ENCODE data around the gene GJD3. TPM values are rescaled to one million over a fixed set of nuclear protein-coding genes. Genes with fewer than 3 reads are reported as not detected.
A peak's percentile ranks its signal among the peaks of the same experiment; 100 is the strongest.

GJD3 gene
- total and polyA plus RNA-seq, 8 donors: 0.55 to 1.2 TPM; not detected in 6

DNA sequence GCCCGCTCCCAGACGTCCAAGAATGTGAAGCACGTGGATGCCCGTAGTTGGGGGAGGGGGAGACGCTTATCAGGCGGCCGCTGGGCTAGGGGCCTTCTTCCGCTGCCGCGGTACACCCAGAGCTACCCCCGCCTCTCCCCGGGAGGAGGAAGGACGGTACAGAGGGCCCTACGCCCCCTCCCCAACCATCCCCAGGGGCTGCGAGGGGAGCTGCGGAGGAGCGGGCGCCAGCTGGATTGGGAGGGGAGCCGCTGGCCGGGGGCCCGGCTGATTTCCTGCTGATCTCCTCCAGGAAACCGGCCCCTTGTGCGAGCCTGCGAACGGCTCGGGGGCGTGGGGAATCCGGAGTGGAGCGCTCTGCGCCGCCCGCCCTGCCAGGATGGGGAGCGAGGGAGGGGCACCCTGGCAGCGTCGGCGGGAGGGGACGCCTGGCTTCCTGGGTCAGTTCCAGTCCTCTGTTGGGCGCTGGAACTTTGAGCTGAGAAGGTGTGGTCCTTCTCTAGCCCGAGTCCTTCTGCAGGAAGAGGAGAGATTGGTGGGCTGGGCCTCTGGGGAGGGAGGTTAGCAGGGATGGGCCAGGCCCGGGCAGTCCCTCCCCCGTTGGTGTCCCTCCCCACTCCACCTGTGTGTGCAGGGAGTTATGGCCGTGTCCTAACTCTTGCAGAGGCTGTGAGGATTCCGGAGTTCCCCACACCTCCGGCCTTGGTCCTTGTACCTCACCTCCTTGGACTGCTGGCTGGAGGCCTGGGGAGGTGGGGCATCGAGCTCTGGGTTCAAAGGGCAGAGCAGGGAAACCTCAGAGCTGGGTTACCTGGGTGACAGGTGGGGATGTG, 19.2 kb downstream of the GJD3 start:
- Histone ChIP-seq H3K4me3 (peak overlapping the region; percentile 68 to 83 (median 78)), H3K27ac (peak overlapping the region; percentile 77 to 98 (median 89)), H3K4me1 (peaks cover 78 to 88% (median 87%) of the 10 kb centered on the region in 4 donors), H3K9me3 (no peaks in the 10 kb centered on the region), H3K27me3 (no peaks in the 10 kb centered on the region), H3K36me3 (peaks cover 0 to 22% (median 14%) of the 10 kb centered on the region in 4 donors)
- TF ChIP-seq POLR2AphosphoS5 (IDR thresholded peaks at IDR 0.05) (peak; percentile 21 to 67 (median 60)), POLR2A (IDR thresholded peaks at IDR 0.05) (no peak), EP300 (IDR thresholded peaks at IDR 0.05) (no peak)
- TF ChIP-seq, protein P1, sequence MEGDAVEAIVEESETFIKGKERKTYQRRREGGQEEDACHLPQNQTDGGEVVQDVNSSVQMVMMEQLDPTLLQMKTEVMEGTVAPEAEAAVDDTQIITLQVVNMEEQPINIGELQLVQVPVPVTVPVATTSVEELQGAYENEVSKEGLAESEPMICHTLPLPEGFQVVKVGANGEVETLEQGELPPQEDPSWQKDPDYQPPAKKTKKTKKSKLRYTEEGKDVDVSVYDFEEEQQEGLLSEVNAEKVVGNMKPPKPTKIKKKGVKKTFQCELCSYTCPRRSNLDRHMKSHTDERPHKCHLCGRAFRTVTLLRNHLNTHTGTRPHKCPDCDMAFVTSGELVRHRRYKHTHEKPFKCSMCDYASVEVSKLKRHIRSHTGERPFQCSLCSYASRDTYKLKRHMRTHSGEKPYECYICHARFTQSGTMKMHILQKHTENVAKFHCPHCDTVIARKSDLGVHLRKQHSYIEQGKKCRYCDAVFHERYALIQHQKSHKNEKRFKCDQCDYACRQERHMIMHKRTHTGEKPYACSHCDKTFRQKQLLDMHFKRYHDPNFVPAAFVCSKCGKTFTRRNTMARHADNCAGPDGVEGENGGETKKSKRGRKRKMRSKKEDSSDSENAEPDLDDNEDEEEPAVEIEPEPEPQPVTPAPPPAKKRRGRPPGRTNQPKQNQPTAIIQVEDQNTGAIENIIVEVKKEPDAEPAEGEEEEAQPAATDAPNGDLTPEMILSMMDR (IDR thresholded peaks at IDR 0.05): no peak
- intact Hi-C loops (cut with DNase I; ENCODE audit: low total_unique reads): no loop called here
- peak; percentile 70 to 93 for DNase-seq
- 1 to 4% (median 3%) methylated on average over 20 to 45 of the region's 45 CpGs for WGBS, 5 donors

DNA sequence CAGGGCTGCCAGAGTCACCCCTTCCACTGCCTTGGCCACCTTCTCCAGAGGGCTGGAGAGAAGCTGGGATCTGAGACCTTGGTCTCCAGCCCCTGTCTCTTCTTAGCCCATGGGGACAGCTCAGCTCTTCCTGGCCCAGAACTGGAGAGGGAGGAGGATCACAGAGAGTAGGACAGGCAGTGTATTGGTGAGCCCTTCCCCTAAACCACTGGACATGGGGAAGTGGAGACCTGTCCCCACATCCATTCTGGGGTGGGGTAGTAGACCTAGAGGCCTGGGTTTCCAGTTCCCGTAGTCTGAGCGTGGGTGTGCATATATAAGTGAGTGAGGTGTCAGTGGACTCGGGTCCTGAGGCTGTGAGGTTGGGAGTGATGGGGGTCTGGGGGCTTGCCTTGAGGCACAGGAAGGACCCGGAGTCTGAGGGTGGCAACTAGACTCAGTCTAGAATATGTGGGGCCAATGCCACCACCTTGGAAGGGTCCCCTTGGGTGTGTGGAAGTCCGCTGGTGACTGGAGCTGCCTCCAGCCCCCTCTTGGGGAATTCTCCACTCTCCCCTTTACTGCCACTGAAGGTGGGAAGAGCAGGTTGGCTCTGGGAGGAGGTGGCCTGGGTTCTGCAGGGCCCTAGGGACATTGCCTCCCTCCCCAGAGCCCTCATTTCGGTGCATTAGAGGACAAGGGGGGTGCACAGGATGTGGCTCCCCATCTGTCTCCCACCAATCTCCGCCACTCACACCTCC, 19.9 kb downstream of the GJD3 start:
- TF ChIP-seq POLR2A (IDR thresholded peaks at IDR 0.05) (no peak), POLR2AphosphoS5 (IDR thresholded peaks at IDR 0.05) (no peak), EP300 (IDR thresholded peaks at IDR 0.05) (no peak)
- TF ChIP-seq, protein P1 (IDR thresholded peaks at IDR 0.05): no peak
- Histone ChIP-seq H3K27me3 (no peaks in the 10 kb centered on the region), H3K36me3 (peaks cover 0 to 15% (median 9%) of the 10 kb centered on the region in 4 donors), H3K4me1 (peaks cover 78 to 88% (median 87%) of the 10 kb centered on the region in 4 donors), H3K27ac (peak overlapping the region; percentile 77 to 98 (median 89)), H3K9me3 (no peaks in the 10 kb centered on the region), H3K4me3 (peak overlapping the region; percentile 68 to 83 (median 78))
- intact Hi-C loops (cut with DNase I; ENCODE audit: low total_unique reads): no loop called here
- WGBS, 5 donors: 35 to 50% (median 41%) methylated on average over 6 to 7 of the region's 7 CpGs
- peak in 1 of 2 donors; percentile 40 for DNase-seq

DNA sequence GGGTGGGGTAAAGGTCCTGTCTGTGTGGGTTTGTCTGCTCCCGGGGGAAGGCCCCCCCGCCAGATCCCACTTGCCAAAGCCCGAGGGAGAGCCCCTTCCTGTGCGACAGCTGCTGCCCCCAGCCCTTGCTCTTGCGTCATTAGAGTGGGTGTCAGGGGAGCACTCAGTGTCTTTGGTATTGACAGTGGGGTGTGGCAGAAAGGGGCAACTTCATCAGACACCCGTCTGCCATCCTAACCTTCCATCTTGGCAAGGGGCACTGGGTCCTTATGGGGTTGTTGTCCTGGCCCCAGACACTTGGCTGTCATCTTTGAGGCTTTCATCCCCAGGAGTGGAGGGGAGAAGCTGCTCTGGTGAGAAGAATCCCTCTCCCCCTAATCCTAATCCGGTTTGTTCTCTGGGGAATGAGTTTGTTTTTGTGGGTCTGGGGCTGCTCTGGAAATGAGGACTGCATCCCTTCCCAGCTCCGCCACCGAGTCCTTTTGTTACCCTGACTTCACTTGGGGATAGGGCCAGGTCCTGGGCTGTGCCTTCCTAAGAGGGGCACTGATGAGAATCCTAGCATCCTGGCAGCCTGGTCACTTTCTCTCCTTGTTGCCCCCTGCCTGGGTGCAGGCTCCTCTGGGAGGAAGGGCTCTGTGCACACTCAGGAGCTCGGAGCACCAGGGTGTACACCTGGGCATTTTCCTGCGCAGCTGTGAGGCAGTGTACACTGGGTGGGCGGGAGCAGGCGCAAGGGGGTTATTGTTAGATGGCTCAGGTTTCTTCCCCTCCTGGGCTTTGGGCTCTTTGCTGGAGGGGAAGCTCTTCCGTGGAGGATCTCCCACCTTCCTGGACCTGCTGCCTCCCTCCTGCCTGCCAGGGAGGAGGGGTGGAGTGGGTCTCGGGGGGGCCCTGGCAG, 21.1 kb downstream of the GJD3 start:
- Histone ChIP-seq H3K27ac (peak overlapping the region; percentile 88 to 98 (median 89)), H3K36me3 (peaks cover 0 to 4% (median 2%) of the 10 kb centered on the region in 4 donors), H3K27me3 (no peaks in the 10 kb centered on the region), H3K4me3 (peak overlapping the region; percentile 68 to 83 (median 78)), H3K4me1 (peaks cover 74 to 88% (median 86%) of the 10 kb centered on the region in 4 donors), H3K9me3 (no peaks in the 10 kb centered on the region)
- WGBS, 5 donors: 19 to 40% (median 28%) methylated on average over 10 to 15 of the region's 15 CpGs
- intact Hi-C loops (cut with DNase I; ENCODE audit: low total_unique reads): no loop called here
- DNase-seq: peak in 1 of 2 donors; percentile 72
- no peak for TF ChIP-seq EP300 (IDR thresholded peaks at IDR 0.05)
- no peak for TF ChIP-seq POLR2A (IDR thresholded peaks at IDR 0.05)
- TF ChIP-seq POLR2AphosphoS5 (IDR thresholded peaks at IDR 0.05): no peak
- TF ChIP-seq, protein P1 (IDR thresholded peaks at IDR 0.05): no peak
